MCF 10A (cell line): ENCODE results near the gene TRERF1. TPM values are rescaled to one million over a fixed set of nuclear protein-coding genes. Genes with fewer than 3 reads are reported as not detected.

ENCODE experiments used
- BruUV-seq: library from RNA; stranded (reverse); fragments of 400-500 nt; replicated peaks from 2 replicates; lab custom pipeline; 2021; lab: Mats Ljungman, UMichigan
- CTCF ChIA-PET: fragments of 300-600 bp; sonication (Branson Sonifier 250); formaldehyde crosslinking; extraction: SDS; loops from one replicate; lab custom pipeline; 2021; ENCODE audit warnings: antibody characterized with exemption, inconsistent platforms; lab: Yijun Ruan, JAX
- POLR2A ChIA-PET: fragments of 300-600, 350-650 bp; sonication (Branson Sonifier 250); formaldehyde crosslinking; extraction: SDS; loops from one replicate; lab custom pipeline; 2020; ENCODE audit warnings: antibody characterized with exemption, inconsistent platforms; lab: Yijun Ruan, JAX
- DNase-seq: peaks from one replicate; pipeline ENCODE4 v3.0.0-alpha.2; 2018; ENCODE audit not compliant: unreplicated experiment
- H3K27ac Mint-ChIP-seq: one replicate; pipeline ENCODE4 v1.8.0; 2022; ENCODE audit warnings: mild to moderate bottlenecking, low read depth, mixed read lengths; ENCODE audit not compliant: unreplicated experiment
- H3K27me3 Mint-ChIP-seq: one replicate; pipeline ENCODE4 v1.8.0; 2022; ENCODE audit warnings: mixed read lengths; ENCODE audit not compliant: insufficient read depth, unreplicated experiment
- H3K36me3 Mint-ChIP-seq: one replicate; pipeline ENCODE4 v1.8.0; 2022; ENCODE audit warnings: mild to moderate bottlenecking, moderate library complexity, mixed read lengths; ENCODE audit not compliant: insufficient read depth, unreplicated experiment
- H3K4me1 Mint-ChIP-seq: one replicate; pipeline ENCODE4 v1.8.0; 2022; ENCODE audit warnings: mixed read lengths; ENCODE audit not compliant: insufficient read depth, unreplicated experiment
- H3K4me3 Mint-ChIP-seq: one replicate; pipeline ENCODE4 v1.8.0; 2022; ENCODE audit warnings: mild to moderate bottlenecking, moderate library complexity, mixed read lengths; ENCODE audit not compliant: unreplicated experiment
- H3K9me3 Mint-ChIP-seq: one replicate; pipeline ENCODE4 v1.8.0; 2022; ENCODE audit warnings: mixed read lengths; ENCODE audit not compliant: unreplicated experiment
- CTCF ChIP-seq: fragments of 200-600 bp; IDR thresholded peaks from one replicate; pipeline ENCODE4 v1.8.0; 2022; ENCODE audit warnings: antibody characterized with exemption, mild to moderate bottlenecking; ENCODE audit not compliant: unreplicated experiment
- intact Hi-C: fragments of 100-400 bp; cut with micrococcal nuclease; formaldehyde crosslinking; loops from 2 replicates; pipeline ENCODE4 v1.14.1; 2022
- total RNA-seq: library from RNA; stranded (reverse); gene quantifications from 2 replicates; pipeline ENCODE4 v1.2.3, GENCODE V29; 2022

TRERF1 gene
- total RNA-seq, 1 experiment from 2014 or later: 9.4 TPM

GRCh38 chr6:42381850-42382249 lies 69.9 kb downstream of the TRERF1 start:
- Mint-ChIP-seq H3K9me3 (no peaks in the 10 kb centered on the region), H3K36me3 (peaks cover 9% of the 10 kb centered on the region), H3K4me3 (no peak overlapping the region), H3K27me3 (no peaks in the 10 kb centered on the region), H3K27ac (no peak overlapping the region), H3K4me1 (peaks cover 18% of the 10 kb centered on the region)
- no peak for TF ChIP-seq CTCF
- ChIA-PET POLR2A (interaction anchor here (1.0 kb wide), 1 partner anchor 120 kb away, joined by 3 read pairs; no protein-coding TSS in a partner anchor), CTCF (interaction anchor here (0.6 kb wide), 1 partner anchor 128 kb away, joined by 3 read pairs; no protein-coding TSS in a partner anchor)
- no peak for DNase-seq
- intact Hi-C loops: no loop called here
- BruUV-seq: no TSS peak

- ChIA-PET CTCF (no interaction called here), POLR2A (no interaction called here)
- BruUV-seq: no TSS peak
- DNase-seq: no peak
- peaks cover 13% of the 10 kb centered on the region for H3K4me1 Mint-ChIP-seq
- no peaks in the 10 kb centered on the region for H3K27me3 Mint-ChIP-seq
- no peak overlapping the region for H3K4me3 Mint-ChIP-seq
- intact Hi-C loops: no loop called here
- H3K36me3 Mint-ChIP-seq: peaks cover 13% of the 10 kb centered on the region
- H3K9me3 Mint-ChIP-seq: no peaks in the 10 kb centered on the region
- TF ChIP-seq CTCF: no peak
- peak overlapping the region; percentile 41 for H3K27ac Mint-ChIP-seq
Observed at GRCh38 chr6:42380228-42380979, 71.3 kb downstream of the TRERF1 start.

DNA sequence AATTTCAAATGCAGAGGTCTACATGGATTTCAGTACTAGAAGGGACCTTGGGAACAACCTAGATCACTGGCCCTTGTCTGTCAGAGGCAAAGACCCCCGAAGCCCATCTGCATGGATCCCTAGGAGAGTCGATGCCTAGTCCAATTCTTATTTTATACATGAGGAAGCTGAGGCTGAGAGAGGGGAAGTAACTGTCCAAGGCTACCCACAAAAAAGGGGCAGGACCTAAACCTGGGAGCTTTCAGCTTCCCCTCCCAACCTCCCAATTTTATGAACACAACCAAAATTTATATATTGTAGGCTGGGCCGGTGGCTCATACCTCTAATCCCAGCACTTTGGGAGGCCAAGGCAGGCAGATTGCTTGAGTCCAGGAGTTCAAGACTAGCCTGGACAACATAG lies 73.2 kb downstream of the TRERF1 start:
- no peak for TF ChIP-seq CTCF
- peaks cover 19% of the 10 kb centered on the region for H3K4me1 Mint-ChIP-seq
- no peak for DNase-seq
- H3K4me3 Mint-ChIP-seq: no peak overlapping the region
- CTCF ChIA-PET: interaction anchor here (0.5 to 1.9 kb wide), 3 partner anchors 12 to 741 kb away, joined by 3 to 6 read pairs (median 4); no protein-coding TSS in a partner anchor
- peaks cover 25% of the 10 kb centered on the region for H3K36me3 Mint-ChIP-seq
- POLR2A ChIA-PET: interaction anchor here (1.2 to 1.4 kb wide), 2 partner anchors 10 to 40 kb away, joined by 3 to 4 read pairs; no protein-coding TSS in a partner anchor
- H3K27ac Mint-ChIP-seq: no peak overlapping the region
- H3K9me3 Mint-ChIP-seq: no peaks in the 10 kb centered on the region
- intact Hi-C loops: no loop called here
- no peaks in the 10 kb centered on the region for H3K27me3 Mint-ChIP-seq
- BruUV-seq: no TSS peak

GRCh38 chr6:42378125-42378524 lies 73.6 kb downstream of the TRERF1 start:
- H3K27ac Mint-ChIP-seq: no peak overlapping the region
- peaks cover 25% of the 10 kb centered on the region for H3K36me3 Mint-ChIP-seq
- no TSS peak for BruUV-seq
- no peak overlapping the region for H3K4me3 Mint-ChIP-seq
- TF ChIP-seq CTCF: no peak
- no peaks in the 10 kb centered on the region for H3K9me3 Mint-ChIP-seq
- H3K4me1 Mint-ChIP-seq: peaks cover 17% of the 10 kb centered on the region
- ChIA-PET POLR2A (interaction anchor here (1.2 to 1.4 kb wide), 2 partner anchors 9 to 39 kb away, joined by 3 to 4 read pairs; no protein-coding TSS in a partner anchor), CTCF (interaction anchor here (0.9 to 1.9 kb wide), 2 partner anchors 12 to 154 kb away, joined by 4 to 6 read pairs; no protein-coding TSS in a partner anchor)
- no peak for DNase-seq
- no peaks in the 10 kb centered on the region for H3K27me3 Mint-ChIP-seq
- intact Hi-C loops: no loop called here
